HG03378 (cell line): Measurements from ENCODE around the gene TMSB15C.
"Not testable (repeated sequence)": the region's sequence is repeated elsewhere in the genome, so short reads cannot be mapped to it uniquely, and the experiment has no call there.

ENCODE experiments used
- ATAC-seq: cut with Tn5 transposase; IDR thresholded peaks from one replicate; pipeline ENCODE4 v1.9.1; 2021; ENCODE audit warnings: mild to moderate bottlenecking, moderate library complexity; ENCODE audit not compliant: unreplicated experiment

The TMSB15C gene

DNA sequence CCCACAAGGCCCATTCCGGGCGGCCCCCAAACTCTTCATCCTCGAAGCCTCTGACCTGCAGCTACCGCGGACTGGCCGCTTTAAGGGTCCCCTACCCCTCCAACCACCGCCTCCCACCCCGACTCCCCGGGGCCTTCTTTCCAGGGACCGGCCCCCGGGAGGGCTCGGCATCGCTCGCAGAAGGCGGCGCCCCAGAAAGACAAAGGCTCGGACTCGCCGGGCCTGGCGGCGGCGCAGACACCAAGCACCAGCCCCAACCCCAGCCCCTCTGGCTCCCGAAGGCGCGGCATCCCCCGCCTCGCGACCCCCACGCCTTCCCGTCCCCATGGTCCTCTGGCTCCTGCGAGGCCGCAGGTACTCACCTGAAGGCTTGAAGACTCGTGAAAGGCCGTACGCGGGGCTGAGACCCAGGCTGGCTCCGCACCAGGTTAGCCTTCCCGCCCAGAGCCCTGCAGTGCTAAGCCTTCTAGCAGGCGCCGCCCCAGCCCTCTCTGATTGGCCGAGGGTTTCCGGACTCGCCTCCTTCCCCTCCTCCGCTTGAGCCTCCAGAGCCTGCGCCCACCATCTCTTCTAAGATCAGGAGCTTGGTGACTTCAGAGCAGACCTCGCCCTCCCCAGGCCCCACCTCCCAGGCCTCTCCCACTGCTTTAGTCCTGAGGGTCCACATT is at the start of gene TMSB15C:
Gene TMSB15C, minus strand, starts transcription at position 459 of the 668 bp plus-strand sequence.
- peak; percentile 85 for ATAC-seq

DNA sequence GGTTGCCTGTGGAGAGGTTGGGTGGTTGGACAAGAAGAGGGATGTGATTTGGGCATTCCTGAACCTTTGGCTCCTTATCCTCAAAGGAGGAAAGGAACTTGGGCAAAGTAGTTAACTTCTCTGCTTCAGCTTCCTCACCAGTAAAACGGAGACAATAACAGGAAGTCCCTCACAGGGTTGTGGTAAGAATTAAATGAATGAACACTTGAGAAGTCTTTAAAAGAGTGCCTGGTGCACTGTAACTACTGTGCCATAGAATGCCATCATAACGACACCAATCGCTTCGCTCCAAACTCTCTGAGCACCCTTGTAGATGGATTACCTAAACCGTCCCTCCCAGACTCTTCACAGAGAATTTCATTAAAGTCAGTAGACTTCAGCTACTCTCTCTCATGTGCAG is 46.8 kb upstream of the TMSB15C start:
- ATAC-seq = no peak

DNA sequence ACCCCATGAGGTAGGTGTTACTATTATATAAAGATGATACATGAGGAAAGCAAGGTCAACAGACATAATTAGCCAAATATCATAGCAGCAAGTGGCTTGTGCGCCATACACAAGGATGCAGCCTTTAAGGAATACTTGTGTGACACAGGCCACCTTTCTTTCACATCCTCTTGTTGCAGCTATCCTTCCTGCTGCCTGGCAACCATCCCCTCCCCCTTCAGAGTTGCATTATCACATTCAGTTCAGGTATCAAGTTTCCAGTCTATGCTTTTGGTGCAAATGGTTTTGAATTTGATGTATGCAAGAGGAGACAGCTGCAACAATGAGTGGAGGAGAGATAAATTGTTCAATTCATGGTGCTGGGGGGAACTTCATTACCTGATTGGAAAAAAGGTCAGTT is 42.7 kb upstream of the TMSB15C start:
- ATAC-seq = no peak

DNA sequence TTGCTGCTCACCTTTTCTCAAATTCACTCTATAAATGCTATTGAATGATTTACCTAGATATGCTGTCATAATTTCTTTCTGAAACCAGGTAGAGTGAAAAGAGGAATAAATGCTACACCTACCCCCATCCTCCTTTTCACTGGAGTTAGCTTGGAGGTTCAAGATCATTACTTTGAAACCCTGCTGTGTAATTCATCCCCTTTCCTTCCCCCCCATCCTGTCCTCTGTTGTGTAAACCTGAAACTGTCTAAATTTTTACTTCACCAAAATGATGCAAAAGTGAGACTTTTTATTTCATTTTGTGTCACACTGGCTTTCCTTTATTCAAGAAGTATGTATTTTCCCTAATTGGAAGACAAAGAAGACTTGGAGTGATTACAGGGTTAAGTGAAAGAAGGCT is 41.7 kb upstream of the TMSB15C start:
- ATAC-seq = no peak

- peak; percentile 42 for ATAC-seq
These were observed 37.4 kb upstream of the TMSB15C start for GRCh38 chrX:104113222-104113965.

GRCh38 chrX:104112326-104112951 is 36.4 kb upstream of the TMSB15C start, which contains the start of gene ZCCHC18:
TSS of gene ZCCHC18 (plus strand) at chrX:104112523. CDS start at chrX:104114112, 1,589 bp downstream.
- ATAC-seq = peak; percentile 64

DNA sequence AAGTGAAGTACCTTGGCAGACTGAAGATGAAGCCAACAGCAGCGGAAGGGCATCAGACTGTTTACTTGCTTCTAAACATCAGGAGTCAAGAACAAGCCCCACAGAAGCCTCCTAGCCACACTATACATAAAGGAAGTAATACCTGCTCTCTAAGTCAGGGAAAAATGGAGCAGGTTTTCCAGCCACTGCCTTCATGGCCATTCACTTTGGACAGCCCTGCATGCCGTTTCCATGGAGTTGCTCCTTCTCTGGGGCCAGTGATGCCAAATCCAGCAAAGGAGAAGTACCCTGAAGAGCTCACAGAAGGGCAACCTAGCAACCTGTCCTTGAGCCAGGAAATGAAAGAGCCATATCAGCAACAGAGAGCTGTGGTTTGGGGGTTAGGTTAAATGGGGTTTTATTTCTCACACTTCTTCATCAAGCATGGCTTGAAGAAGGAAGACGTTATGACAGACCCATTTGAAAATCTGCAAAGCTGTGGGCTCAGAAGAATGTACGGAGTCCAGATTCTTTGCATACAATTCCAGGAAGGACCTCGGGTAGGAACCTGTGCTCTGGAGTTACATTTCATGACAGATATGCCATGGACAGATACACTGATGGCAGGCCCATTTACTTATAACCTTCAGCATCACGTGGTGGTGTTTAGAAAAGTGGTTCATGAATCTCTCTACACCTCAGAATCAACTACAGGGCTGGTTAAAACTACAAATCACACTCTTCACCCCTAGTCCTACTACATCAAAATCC is 34.6 kb upstream of the TMSB15C start:
- peak; percentile 45 for ATAC-seq

DNA sequence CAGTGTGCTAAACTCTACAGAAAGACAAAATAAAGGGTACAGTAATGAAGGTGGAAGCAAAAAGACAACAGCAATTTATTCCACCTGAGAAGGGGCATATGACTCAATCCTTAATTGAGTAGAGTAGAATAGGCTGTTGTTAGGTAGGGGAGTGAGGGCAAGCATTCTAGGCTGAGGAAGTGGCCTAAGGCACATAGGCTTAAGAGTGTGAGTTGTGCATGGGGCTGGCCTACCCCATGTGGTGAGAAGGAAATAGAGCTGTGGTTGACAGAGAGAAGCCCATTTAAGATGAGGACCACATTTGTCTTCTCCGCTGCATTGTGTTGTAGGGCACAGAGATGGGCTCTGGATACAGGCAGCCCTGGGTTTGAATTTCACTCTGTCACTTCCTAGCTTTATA is 32.9 kb upstream of the TMSB15C start:
- no peak for ATAC-seq

GRCh38 chrX:104105330-104106262 is 29.6 kb upstream of the TMSB15C start:
- ATAC-seq = no peak

- ATAC-seq = no peak
These were observed 28.6 kb upstream of the TMSB15C start for GRCh38 chrX:104104676-104105075.

- ATAC-seq = no peak
These were observed 22.9 kb upstream of the TMSB15C start for GRCh38 chrX:104098919-104099318.

DNA sequence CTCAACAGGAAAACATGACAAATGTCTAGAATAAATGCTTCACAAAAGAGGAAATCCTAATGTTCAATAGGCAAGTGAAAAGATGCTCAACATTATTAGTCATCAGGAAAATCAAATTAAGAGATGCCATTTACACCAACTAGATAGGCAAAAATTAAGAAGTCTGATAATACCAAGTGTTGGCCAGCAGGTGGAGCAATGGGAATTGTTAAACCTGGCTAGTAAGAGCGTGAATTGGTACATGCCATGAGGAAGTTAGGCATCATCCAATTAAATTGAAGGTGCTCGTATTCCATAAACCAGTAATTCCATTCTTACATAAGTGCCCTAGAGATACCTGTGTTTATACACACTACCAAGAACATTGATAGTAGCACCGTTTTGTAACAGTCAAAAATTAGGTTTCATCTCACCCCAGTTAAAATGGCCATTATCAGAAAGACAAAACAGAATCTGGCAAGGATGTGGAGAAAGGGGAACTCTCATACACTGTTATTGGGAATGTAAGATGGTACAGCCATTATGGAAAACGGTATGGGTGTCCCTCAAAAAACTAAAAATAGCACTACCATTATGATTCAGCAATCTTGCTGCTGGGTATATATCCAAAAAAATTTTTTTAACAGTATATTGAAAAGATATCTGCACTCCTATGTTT is 22.2 kb upstream of the TMSB15C start:
- ATAC-seq = peak; percentile 90

GRCh38 chrX:104085919-104086318 is 9.9 kb upstream of the TMSB15C start:
- no peak for ATAC-seq

- ATAC-seq = no peak
These were observed 9.4 kb upstream of the TMSB15C start for GRCh38 chrX:104085477-104085876.

DNA sequence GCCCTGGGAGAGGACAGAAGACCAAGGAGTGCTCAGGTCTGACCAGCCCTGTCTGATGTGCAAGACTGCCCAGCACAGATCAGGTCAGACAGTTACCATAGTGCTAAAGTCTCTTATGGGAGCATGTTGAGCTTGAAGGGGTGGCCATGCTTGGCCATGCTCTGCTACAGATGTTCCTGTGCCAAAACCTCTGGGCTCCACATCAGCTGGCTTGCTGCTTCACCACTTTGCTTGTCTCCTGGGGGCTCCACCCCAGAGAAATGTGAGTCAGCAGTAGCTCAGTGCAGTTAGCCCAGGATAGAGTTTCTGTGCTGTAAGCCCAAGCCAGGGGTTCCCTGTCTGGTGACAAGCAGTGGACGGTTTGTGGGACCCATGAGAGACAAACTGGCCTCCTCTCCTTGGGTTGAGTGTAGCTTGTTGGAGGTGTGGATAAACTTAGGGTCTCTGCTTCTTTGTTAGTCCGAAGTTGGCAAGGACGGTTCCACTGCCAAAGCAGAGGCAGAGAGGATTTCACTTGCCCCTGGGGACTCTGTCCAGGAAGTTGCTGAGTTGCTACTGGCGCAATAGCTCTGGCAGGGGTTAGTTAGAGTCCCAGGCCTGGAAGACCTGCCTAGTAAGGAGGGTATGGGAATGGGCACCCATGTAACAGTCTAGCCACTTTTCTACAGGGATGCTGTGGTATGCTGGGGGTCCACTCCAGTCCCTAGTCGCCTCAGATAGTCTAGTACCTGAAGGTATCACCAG is 8.7 kb upstream of the TMSB15C start:
- no peak for ATAC-seq

DNA sequence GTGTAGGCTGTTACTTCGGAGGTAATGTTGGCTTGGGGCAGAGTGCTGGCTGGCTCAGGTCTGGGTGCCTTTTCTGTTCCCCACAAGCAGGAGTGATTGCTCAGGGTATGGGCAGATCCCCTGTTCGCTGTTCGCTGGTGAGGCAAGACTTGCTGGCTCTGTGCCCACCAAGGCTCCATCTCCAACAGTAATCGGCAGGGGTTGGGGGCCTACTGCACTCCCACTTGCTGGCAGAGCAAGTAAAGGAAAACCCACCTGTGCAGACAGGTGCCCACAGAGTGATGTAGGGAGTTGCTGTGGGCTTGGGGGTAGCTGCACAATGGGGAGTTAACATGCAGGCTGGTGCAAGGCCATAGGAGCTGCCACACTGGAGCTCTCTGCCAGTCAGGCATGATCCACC is 8.0 kb upstream of the TMSB15C start:
- ATAC-seq = no peak

DNA sequence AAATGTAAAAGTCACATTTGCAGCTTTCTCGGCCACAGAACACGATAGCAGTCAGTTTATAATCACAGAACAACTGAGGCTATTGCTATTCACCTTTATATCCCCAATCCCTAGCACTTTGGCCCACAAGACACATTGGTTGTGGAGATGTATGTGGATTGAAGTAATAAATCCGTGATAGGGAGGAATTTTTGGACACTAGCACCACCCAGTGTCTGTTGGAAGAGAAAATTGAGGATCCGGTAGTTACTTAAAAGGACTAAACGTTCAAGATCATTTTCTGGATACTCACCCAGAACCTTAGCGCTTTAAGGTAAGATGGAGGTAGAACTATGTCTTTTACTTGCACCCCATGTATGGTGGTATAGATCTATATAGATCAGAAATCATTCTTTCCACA is 1.8 kb upstream of the TMSB15C start:
- ATAC-seq = not testable (repeated sequence)

- not testable (repeated sequence) for ATAC-seq
These were observed 13.4 kb downstream of the TMSB15C start for GRCh38 chrX:104062636-104063035.

DNA sequence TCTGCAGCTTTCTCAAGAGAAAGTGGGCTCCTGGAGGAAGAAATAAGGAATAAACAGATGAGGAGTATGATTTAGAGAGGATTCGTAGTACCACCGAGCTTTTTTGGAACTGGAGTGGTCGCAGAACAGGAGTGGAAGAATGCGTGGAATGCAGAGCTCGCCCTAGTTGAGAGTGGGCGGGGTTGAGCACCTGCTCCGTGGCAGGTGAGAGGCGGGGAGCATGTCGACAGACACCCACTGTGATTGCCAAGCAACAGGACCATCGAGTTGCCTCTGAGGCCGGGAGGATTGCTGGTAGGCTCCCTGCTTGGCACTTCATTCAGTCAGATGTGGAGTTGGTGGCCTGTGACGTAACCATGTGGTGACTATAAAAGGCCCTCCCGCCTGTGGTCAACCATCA is 21.1 kb downstream of the TMSB15C start:
- ATAC-seq = not testable (repeated sequence)
